GM12878 (cell line): ENCODE results near the gene NME5.

Source experiments
- FOXK2 ChIP-seq: fragments of 450-650 bp; IDR thresholded peaks from 2 replicates; pipeline ENCODE4 v1.6.1; 2017; ENCODE audit warnings: mild to moderate bottlenecking, moderate library complexity
- TF ChIP-seq, protein P1 (sequence below): IDR thresholded peaks from 2 replicates; pipeline ENCODE4 v1.6.1; 2012; ENCODE audit warnings: low read length, inconsistent platforms
- TF ChIP-seq, protein P2 (sequence below): fragments of 150-350 bp; IDR thresholded peaks from 2 replicates; pipeline ENCODE4 v1.6.1; 2016; ENCODE audit warnings: low read depth, low read length
- TF ChIP-seq, protein P3 (sequence below), 3 experiments: IDR thresholded peaks in 2 of 3; conservative IDR thresholded peaks in 1 of 3; 2 replicates each; pipeline ENCODE4 v1.5.1; 2011; ENCODE audit warnings: low read depth in 3 of 3, low read length in 3 of 3, mild to moderate bottlenecking in 3 of 3, control low read depth in 2 of 3, moderate library complexity in 2 of 3, inconsistent platforms in 1 of 3, mixed read lengths in 1 of 3; ENCODE audit not compliant: control insufficient read depth in 2 of 3, insufficient read depth in 1 of 3; ENCODE audit errors: extremely low read depth in 1 of 3

DNA sequence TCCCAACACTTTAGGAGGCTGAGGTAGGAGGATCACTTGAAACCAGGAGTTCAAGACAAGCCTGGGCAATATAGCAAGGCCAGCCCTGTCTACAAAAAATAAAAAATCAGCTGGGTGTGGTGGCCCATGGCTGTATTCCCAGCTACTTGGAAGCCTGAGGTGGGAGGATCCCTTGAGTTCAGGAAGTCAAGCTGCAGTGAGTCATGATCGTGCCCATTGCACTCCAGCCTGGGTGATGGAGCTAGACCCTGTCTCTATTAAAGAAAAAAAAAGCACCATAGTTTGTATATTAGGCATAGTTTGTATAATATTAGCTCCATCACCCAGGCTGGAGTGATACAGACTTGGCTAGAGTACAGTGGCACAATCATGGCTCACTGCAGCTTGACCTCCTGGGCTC, 9.6 kb upstream of the NME5 start:
- TF ChIP-seq, protein P1, sequence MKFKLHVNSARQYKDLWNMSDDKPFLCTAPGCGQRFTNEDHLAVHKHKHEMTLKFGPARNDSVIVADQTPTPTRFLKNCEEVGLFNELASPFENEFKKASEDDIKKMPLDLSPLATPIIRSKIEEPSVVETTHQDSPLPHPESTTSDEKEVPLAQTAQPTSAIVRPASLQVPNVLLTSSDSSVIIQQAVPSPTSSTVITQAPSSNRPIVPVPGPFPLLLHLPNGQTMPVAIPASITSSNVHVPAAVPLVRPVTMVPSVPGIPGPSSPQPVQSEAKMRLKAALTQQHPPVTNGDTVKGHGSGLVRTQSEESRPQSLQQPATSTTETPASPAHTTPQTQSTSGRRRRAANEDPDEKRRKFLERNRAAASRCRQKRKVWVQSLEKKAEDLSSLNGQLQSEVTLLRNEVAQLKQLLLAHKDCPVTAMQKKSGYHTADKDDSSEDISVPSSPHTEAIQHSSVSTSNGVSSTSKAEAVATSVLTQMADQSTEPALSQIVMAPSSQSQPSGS, result no peak
- TF ChIP-seq, protein P2, sequence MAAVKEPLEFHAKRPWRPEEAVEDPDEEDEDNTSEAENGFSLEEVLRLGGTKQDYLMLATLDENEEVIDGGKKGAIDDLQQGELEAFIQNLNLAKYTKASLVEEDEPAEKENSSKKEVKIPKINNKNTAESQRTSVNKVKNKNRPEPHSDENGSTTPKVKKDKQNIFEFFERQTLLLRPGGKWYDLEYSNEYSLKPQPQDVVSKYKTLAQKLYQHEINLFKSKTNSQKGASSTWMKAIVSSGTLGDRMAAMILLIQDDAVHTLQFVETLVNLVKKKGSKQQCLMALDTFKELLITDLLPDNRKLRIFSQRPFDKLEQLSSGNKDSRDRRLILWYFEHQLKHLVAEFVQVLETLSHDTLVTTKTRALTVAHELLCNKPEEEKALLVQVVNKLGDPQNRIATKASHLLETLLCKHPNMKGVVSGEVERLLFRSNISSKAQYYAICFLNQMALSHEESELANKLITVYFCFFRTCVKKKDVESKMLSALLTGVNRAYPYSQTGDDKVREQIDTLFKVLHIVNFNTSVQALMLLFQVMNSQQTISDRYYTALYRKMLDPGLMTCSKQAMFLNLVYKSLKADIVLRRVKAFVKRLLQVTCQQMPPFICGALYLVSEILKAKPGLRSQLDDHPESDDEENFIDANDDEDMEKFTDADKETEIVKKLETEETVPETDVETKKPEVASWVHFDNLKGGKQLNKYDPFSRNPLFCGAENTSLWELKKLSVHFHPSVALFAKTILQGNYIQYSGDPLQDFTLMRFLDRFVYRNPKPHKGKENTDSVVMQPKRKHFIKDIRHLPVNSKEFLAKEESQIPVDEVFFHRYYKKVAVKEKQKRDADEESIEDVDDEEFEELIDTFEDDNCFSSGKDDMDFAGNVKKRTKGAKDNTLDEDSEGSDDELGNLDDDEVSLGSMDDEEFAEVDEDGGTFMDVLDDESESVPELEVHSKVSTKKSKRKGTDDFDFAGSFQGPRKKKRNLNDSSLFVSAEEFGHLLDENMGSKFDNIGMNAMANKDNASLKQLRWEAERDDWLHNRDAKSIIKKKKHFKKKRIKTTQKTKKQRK, result no peak
- TF ChIP-seq, protein P3, sequence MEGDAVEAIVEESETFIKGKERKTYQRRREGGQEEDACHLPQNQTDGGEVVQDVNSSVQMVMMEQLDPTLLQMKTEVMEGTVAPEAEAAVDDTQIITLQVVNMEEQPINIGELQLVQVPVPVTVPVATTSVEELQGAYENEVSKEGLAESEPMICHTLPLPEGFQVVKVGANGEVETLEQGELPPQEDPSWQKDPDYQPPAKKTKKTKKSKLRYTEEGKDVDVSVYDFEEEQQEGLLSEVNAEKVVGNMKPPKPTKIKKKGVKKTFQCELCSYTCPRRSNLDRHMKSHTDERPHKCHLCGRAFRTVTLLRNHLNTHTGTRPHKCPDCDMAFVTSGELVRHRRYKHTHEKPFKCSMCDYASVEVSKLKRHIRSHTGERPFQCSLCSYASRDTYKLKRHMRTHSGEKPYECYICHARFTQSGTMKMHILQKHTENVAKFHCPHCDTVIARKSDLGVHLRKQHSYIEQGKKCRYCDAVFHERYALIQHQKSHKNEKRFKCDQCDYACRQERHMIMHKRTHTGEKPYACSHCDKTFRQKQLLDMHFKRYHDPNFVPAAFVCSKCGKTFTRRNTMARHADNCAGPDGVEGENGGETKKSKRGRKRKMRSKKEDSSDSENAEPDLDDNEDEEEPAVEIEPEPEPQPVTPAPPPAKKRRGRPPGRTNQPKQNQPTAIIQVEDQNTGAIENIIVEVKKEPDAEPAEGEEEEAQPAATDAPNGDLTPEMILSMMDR (IDR thresholded peaks at IDR 0.05 in 2 of 3, conservative IDR thresholded peaks at IDR 0.05 in 1 of 3; ENCODE audit: control insufficient read depth in 2 of 3, extremely low read depth in 1 of 3, insufficient read depth in 1 of 3, low read depth in 3 of 3, low read length in 3 of 3), result no peak
- no peak for TF ChIP-seq FOXK2
